DND-41 (cell line): ENCODE results near the gene IZUMO1.

Experiments
- ATAC-seq: fragments of 200-7000 bp; cut with Tn5 transposase; 3 replicates; pipeline ENCODE4 v1.9.1; 2021; ENCODE audit warnings: low read depth; ENCODE audit not compliant: insufficient read depth
- DNase-seq: peaks from one replicate; pipeline ENCODE4 v3.0.0-alpha.2; 2020
- H2AFZ ChIP-seq: 2 replicates; pipeline ENCODE4 v1.6.0; 2012; ENCODE audit warnings: low read depth, low read length
- H3K27ac ChIP-seq: 2 replicates; pipeline ENCODE4 v1.5.1; 2012; ENCODE audit warnings: low read length, inconsistent platforms
- H3K27me3 ChIP-seq: fragments of 200-600 bp; sonication (generic); 2 replicates; pipeline ENCODE4 v1.6.0; 2012; ENCODE audit warnings: low read length, mild to moderate bottlenecking, inconsistent platforms; ENCODE audit not compliant: insufficient read depth, poor library complexity
- H3K36me3 ChIP-seq: 2 replicates; pipeline ENCODE4 v1.5.1; 2012; ENCODE audit warnings: low read length, inconsistent platforms; ENCODE audit not compliant: insufficient read depth
- H3K4me1 ChIP-seq: 2 replicates; pipeline ENCODE4 v1.5.1; 2012; ENCODE audit warnings: mild to moderate bottlenecking, low read length; ENCODE audit not compliant: insufficient read depth
- H3K4me2 ChIP-seq: 2 replicates; pipeline ENCODE4 v1.6.0; 2012; ENCODE audit warnings: mild to moderate bottlenecking, moderate library complexity, low read length, inconsistent platforms; ENCODE audit not compliant: insufficient read depth
- H3K4me3 ChIP-seq, 2 experiments: fragments of 200-600 bp in 1 of 2; shearing (Covaris generic) in 1 of 2; 2 replicates each; pipeline ENCODE4 v1.5.1; 2012 to 2016; ENCODE audit warnings: inconsistent platforms in 2 of 2, low read length in 2 of 2, mild to moderate bottlenecking in 2 of 2, low read depth in 1 of 2, moderate library complexity in 1 of 2
- H3K79me2 ChIP-seq: 2 replicates; pipeline ENCODE4 v1.6.0; 2012; ENCODE audit warnings: low read length, inconsistent platforms; ENCODE audit not compliant: insufficient read depth
- H3K9ac ChIP-seq: 2 replicates; pipeline ENCODE4 v1.6.0; 2012; ENCODE audit warnings: low read depth, mild to moderate bottlenecking, inconsistent platforms, low read length, moderate library complexity
- H3K9me3 ChIP-seq: 2 replicates; pipeline ENCODE4 v1.5.1; 2012; ENCODE audit warnings: low read length, moderate library complexity, mild to moderate bottlenecking, inconsistent platforms; ENCODE audit not compliant: insufficient read depth, severe bottlenecking
- H4K20me1 ChIP-seq: 2 replicates; pipeline ENCODE4 v1.6.0; 2012; ENCODE audit warnings: low read length; ENCODE audit not compliant: insufficient read depth
- CTCF ChIP-seq: IDR thresholded peaks from 2 replicates; pipeline ENCODE4 v1.5.1; 2012; ENCODE audit warnings: borderline replicate concordance, low read length, moderate library complexity, mild to moderate bottlenecking; ENCODE audit not compliant: poor library complexity, severe bottlenecking; ENCODE audit errors: extremely low read depth
- EZH2 ChIP-seq: IDR thresholded peaks from 3 replicates; pipeline ENCODE4 v1.6.1; 2012; ENCODE audit warnings: borderline replicate concordance, low read depth, mild to moderate bottlenecking, moderate library complexity, low read length, inconsistent platforms; ENCODE audit not compliant: severe bottlenecking

IZUMO1 gene

GRCh38 chr19:48715681-48716171 lies 31.0 kb downstream of the IZUMO1 start:
- no peak for TF ChIP-seq CTCF
- no peak for TF ChIP-seq EZH2
- H3K4me3 ChIP-seq = no peak overlapping the region
- ATAC-seq = no peak
- no peak for DNase-seq
- H3K4me2 ChIP-seq = peak overlapping the region; percentile 83
- peaks cover 30% of the 10 kb centered on the region for H3K4me1 ChIP-seq
- no peaks in the 10 kb centered on the region for H3K9me3 ChIP-seq
- H3K27me3 ChIP-seq = no peaks in the 10 kb centered on the region
- H3K79me2 ChIP-seq = peaks cover 14% of the 10 kb centered on the region
- no peaks in the 10 kb centered on the region for H4K20me1 ChIP-seq
- H3K27ac ChIP-seq = no peak overlapping the region
- peak overlapping the region; percentile 86; the same call in 1 of the 2 replicates for H3K9ac ChIP-seq
- H2AFZ ChIP-seq = no peak overlapping the region
- H3K36me3 ChIP-seq = no peaks in the 10 kb centered on the region

GRCh38 chr19:48714759-48715675 lies 31.7 kb downstream of the IZUMO1 start:
- H3K27me3 ChIP-seq = no peaks in the 10 kb centered on the region
- peak overlapping the region; percentile 91 for H3K27ac ChIP-seq
- H3K79me2 ChIP-seq = peaks cover 14% of the 10 kb centered on the region
- H3K4me2 ChIP-seq = peak overlapping the region; percentile 83
- H3K9ac ChIP-seq = peak overlapping the region; percentile 86
- H3K9me3 ChIP-seq = no peaks in the 10 kb centered on the region
- TF ChIP-seq CTCF = no peak
- no peak for TF ChIP-seq EZH2
- peak overlapping the region; percentile 59 to 73 for H3K4me3 ChIP-seq
- H2AFZ ChIP-seq = peak overlapping the region; percentile 74
- ATAC-seq = no peak
- H3K4me1 ChIP-seq = peaks cover 25% of the 10 kb centered on the region
- DNase-seq = no peak
- H4K20me1 ChIP-seq = no peaks in the 10 kb centered on the region
- no peaks in the 10 kb centered on the region for H3K36me3 ChIP-seq

GRCh38 chr19:48713864-48714755 lies 32.6 kb downstream of the IZUMO1 start:
- H3K36me3 ChIP-seq = no peaks in the 10 kb centered on the region
- H3K27me3 ChIP-seq = no peaks in the 10 kb centered on the region
- peak overlapping the region; percentile 86 for H3K9ac ChIP-seq
- H3K4me2 ChIP-seq = peak overlapping the region; percentile 83
- peaks cover 14% of the 10 kb centered on the region for H3K79me2 ChIP-seq
- peak overlapping the region; percentile 79 for H2AFZ ChIP-seq
- peaks cover 22% of the 10 kb centered on the region for H3K4me1 ChIP-seq
- H3K9me3 ChIP-seq = no peaks in the 10 kb centered on the region
- H4K20me1 ChIP-seq = no peaks in the 10 kb centered on the region
- H3K27ac ChIP-seq = peak overlapping the region; percentile 91
- no peak for TF ChIP-seq EZH2
- no peak for TF ChIP-seq CTCF
- ATAC-seq (peak; percentile 91), DNase-seq (peak; percentile 100)
- peak overlapping the region; percentile 59 to 74 for H3K4me3 ChIP-seq
